SK-N-SH (cell line): Measurements from ENCODE around the gene FAM229B.

Source experiments
- FOXJ3 ChIP-seq: sonication (generic); formaldehyde crosslinking; IDR thresholded peaks from 2 replicates; pipeline ENCODE4 v1.5.1; 2020; ENCODE audit warnings: mild to moderate bottlenecking, missing genetic modification reagents
- FOXM1 ChIP-seq: IDR thresholded peaks from 2 replicates; pipeline ENCODE4 v1.4.0; 2012; ENCODE audit warnings: low read depth, mild to moderate bottlenecking
- NRF1 ChIP-seq: IDR thresholded peaks from 2 replicates; pipeline ENCODE4 v1.6.1; 2012; ENCODE audit warnings: low read depth, mild to moderate bottlenecking, low read length
- RAD21 ChIP-seq: IDR thresholded peaks from 2 replicates; pipeline ENCODE4 v1.6.1; 2012; ENCODE audit warnings: mild to moderate bottlenecking, low read length
- RCOR1 ChIP-seq: fragments of 150-350 bp; IDR thresholded peaks from 2 replicates; pipeline ENCODE4 v1.6.1; 2017; ENCODE audit warnings: antibody characterized with exemption, low read length
- TF ChIP-seq, protein P1 (sequence below): fragments of 200-600 bp; sonication (generic); IDR thresholded peaks from 2 replicates; pipeline ENCODE4 v1.6.1; 2017; ENCODE audit warnings: antibody characterized with exemption, mild to moderate bottlenecking, moderate library complexity
- TF ChIP-seq, protein P2 (sequence below): IDR thresholded peaks from 2 replicates; pipeline ENCODE4 v1.4.0; 2012; ENCODE audit warnings: low read depth, borderline replicate concordance
- TF ChIP-seq, protein P3 (sequence below): IDR thresholded peaks from 2 replicates; pipeline ENCODE4 v1.4.0; 2012; ENCODE audit warnings: low read depth
- TF ChIP-seq, protein P4 (sequence below): IDR thresholded peaks from 2 replicates; pipeline ENCODE4 v1.6.1; 2012; ENCODE audit warnings: mild to moderate bottlenecking, low read depth, low read length, moderate library complexity

DNA sequence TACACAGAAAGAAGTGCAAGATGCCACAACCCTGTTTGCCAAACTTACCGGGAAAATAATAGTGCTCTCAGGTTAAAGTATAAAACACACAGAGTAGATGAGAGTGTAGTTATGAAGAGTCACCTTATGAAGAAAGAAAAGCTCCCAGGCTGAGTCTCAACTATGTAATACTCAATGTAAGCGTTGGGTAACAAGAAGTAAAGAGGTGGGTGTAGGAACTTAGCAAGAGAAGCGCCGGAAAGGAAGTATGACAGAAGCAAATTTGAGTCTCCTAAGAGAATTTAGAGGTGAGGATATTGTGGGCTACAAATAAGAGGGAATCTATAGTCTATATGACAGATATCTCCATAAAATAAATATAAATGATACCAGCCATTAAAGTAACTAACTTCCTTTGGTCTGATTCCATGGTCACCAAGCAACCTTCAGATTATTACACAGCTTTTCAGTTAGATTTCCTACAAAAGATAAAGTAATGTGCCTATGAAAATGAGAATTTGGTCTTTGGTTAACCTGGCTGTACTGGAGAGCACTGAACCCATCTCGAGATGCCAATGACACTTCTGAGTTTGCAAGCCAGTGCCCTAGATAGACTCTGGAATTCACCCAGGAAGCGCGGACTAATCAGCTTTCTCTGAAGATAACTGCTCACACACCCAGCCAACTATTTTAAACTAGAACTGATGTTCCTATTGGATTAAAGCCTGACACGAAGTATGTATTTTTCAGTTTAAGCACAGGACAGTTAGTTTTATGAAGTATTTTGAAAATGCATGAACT lies 1.9 kb upstream of the FAM229B start:
- TF ChIP-seq, protein P1, sequence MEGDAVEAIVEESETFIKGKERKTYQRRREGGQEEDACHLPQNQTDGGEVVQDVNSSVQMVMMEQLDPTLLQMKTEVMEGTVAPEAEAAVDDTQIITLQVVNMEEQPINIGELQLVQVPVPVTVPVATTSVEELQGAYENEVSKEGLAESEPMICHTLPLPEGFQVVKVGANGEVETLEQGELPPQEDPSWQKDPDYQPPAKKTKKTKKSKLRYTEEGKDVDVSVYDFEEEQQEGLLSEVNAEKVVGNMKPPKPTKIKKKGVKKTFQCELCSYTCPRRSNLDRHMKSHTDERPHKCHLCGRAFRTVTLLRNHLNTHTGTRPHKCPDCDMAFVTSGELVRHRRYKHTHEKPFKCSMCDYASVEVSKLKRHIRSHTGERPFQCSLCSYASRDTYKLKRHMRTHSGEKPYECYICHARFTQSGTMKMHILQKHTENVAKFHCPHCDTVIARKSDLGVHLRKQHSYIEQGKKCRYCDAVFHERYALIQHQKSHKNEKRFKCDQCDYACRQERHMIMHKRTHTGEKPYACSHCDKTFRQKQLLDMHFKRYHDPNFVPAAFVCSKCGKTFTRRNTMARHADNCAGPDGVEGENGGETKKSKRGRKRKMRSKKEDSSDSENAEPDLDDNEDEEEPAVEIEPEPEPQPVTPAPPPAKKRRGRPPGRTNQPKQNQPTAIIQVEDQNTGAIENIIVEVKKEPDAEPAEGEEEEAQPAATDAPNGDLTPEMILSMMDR, result no peak
- no peak for TF ChIP-seq FOXJ3 (CRISPR knock-in tag)
- TF ChIP-seq, protein P2, sequence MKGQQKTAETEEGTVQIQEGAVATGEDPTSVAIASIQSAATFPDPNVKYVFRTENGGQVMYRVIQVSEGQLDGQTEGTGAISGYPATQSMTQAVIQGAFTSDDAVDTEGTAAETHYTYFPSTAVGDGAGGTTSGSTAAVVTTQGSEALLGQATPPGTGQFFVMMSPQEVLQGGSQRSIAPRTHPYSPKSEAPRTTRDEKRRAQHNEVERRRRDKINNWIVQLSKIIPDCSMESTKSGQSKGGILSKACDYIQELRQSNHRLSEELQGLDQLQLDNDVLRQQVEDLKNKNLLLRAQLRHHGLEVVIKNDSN, result no peak
- TF ChIP-seq RAD21, result no peak
- TF ChIP-seq, protein P3, sequence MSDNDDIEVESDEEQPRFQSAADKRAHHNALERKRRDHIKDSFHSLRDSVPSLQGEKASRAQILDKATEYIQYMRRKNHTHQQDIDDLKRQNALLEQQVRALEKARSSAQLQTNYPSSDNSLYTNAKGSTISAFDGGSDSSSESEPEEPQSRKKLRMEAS, result no peak
- TF ChIP-seq RCOR1, result no peak
- TF ChIP-seq, protein P4, sequence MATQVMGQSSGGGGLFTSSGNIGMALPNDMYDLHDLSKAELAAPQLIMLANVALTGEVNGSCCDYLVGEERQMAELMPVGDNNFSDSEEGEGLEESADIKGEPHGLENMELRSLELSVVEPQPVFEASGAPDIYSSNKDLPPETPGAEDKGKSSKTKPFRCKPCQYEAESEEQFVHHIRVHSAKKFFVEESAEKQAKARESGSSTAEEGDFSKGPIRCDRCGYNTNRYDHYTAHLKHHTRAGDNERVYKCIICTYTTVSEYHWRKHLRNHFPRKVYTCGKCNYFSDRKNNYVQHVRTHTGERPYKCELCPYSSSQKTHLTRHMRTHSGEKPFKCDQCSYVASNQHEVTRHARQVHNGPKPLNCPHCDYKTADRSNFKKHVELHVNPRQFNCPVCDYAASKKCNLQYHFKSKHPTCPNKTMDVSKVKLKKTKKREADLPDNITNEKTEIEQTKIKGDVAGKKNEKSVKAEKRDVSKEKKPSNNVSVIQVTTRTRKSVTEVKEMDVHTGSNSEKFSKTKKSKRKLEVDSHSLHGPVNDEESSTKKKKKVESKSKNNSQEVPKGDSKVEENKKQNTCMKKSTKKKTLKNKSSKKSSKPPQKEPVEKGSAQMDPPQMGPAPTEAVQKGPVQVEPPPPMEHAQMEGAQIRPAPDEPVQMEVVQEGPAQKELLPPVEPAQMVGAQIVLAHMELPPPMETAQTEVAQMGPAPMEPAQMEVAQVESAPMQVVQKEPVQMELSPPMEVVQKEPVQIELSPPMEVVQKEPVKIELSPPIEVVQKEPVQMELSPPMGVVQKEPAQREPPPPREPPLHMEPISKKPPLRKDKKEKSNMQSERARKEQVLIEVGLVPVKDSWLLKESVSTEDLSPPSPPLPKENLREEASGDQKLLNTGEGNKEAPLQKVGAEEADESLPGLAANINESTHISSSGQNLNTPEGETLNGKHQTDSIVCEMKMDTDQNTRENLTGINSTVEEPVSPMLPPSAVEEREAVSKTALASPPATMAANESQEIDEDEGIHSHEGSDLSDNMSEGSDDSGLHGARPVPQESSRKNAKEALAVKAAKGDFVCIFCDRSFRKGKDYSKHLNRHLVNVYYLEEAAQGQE, result no peak
- TF ChIP-seq NRF1, result no peak
- no peak for TF ChIP-seq FOXM1
